HG03108 (cell line): Measurements from ENCODE around the gene TLE6.
"Not testable (repeated sequence)": the region's sequence is repeated elsewhere in the genome, so short reads cannot be mapped to it uniquely, and the experiment has no call there.

Experiments used
- ATAC-seq: cut with Tn5 transposase; IDR thresholded peaks from one replicate; pipeline ENCODE4 v1.9.1; 2021; ENCODE audit warnings: moderate library complexity; ENCODE audit not compliant: unreplicated experiment

TLE6 gene

GRCh38 chr19:2973229-2973628, 4.1 kb upstream of the TLE6 start:
- ATAC-seq, result no peak

GRCh38 chr19:2974342-2975041, 2.9 kb upstream of the TLE6 start:
- no peak for ATAC-seq

GRCh38 chr19:2976609-2977000, 759 bp upstream of the TLE6 start:
- no peak for ATAC-seq

GRCh38 chr19:2977746-2978138, 378 bp downstream of the TLE6 start:
- ATAC-seq, result peak; percentile 13

- no peak for ATAC-seq
Observed at GRCh38 chr19:2978166-2978767, 903 bp downstream of the TLE6 start.

- no peak for ATAC-seq
Observed at GRCh38 chr19:2978772-2979171, 1.4 kb downstream of the TLE6 start.

GRCh38 chr19:2981898-2982297, 4.5 kb downstream of the TLE6 start:
- ATAC-seq, result no peak

GRCh38 chr19:2982561-2982960, 5.2 kb downstream of the TLE6 start:
- no peak for ATAC-seq

- no peak for ATAC-seq
Observed at GRCh38 chr19:2982983-2983350, 5.6 kb downstream of the TLE6 start.

- ATAC-seq, result no peak
Observed at GRCh38 chr19:2983351-2984214, 6.2 kb downstream of the TLE6 start.

- no peak for ATAC-seq
Observed at GRCh38 chr19:2984215-2984528, 6.8 kb downstream of the TLE6 start.

GRCh38 chr19:2986951-2987524, 9.7 kb downstream of the TLE6 start:
- ATAC-seq, result no peak

GRCh38 chr19:2987797-2988196, 10.4 kb downstream of the TLE6 start:
- no peak for ATAC-seq

- no peak for ATAC-seq
Observed at GRCh38 chr19:2988568-2988967, 11.2 kb downstream of the TLE6 start.

GRCh38 chr19:2989236-2989946, 12.0 kb downstream of the TLE6 start:
- no peak for ATAC-seq

- ATAC-seq, result not testable (repeated sequence)
Observed at GRCh38 chr19:2992333-2992732, 15.0 kb downstream of the TLE6 start.

GRCh38 chr19:2992958-2993357, 15.6 kb downstream of the TLE6 start:
- no peak for ATAC-seq

GRCh38 chr19:2993579-2993978, 16.2 kb downstream of the TLE6 start:
- no peak for ATAC-seq

- ATAC-seq, result no peak
Observed at GRCh38 chr19:2994588-2995131, 17.3 kb downstream of the TLE6 start.

GRCh38 chr19:2997720-2998119, 20.4 kb downstream of the TLE6 start:
- no peak for ATAC-seq

- ATAC-seq, result no peak
Observed at GRCh38 chr19:2998642-2999041, 21.3 kb downstream of the TLE6 start.
